ENCODE measurements around the gene TSPO2.
A peak's percentile ranks its signal among the peaks of the same experiment; 100 is the strongest.
"Not testable (repeated sequence)": the region's sequence is repeated elsewhere in the genome, so short reads cannot be mapped to it uniquely, and the experiment has no call there.

TSPO2 gene

GRCh38 chr6:41042226-41043055 lies at the start of gene TSPO2:
TSPO2 (plus strand) TSS chr6:41042467; CDS start chr6:41042986, 519 bp downstream.
- DNase-seq (ENCODE audit: low read depth) = no peak

GRCh38 chr6:40992746-40993145 lies 49.5 kb upstream of the TSPO2 start:
- DNase-seq (ENCODE audit: low read depth) = no peak

- no peak for DNase-seq (ENCODE audit: low read depth)
These were observed 45.6 kb upstream of the TSPO2 start for GRCh38 chr6:40996591-40997233.

- DNase-seq (ENCODE audit: low read depth) = no peak
These were observed 44.9 kb upstream of the TSPO2 start for GRCh38 chr6:40997234-40997957.

GRCh38 chr6:40998661-40999060 lies 43.6 kb upstream of the TSPO2 start:
- no peak for DNase-seq (ENCODE audit: low read depth)

GRCh38 chr6:40999569-40999968 lies 42.7 kb upstream of the TSPO2 start:
- DNase-seq (ENCODE audit: low read depth) = no peak

- DNase-seq (ENCODE audit: low read depth) = no peak
These were observed 42.0 kb upstream of the TSPO2 start for GRCh38 chr6:41000248-41000647.

GRCh38 chr6:41002168-41002567 lies 40.1 kb upstream of the TSPO2 start:
- no peak for DNase-seq (ENCODE audit: low read depth)

- peak; percentile 18 for DNase-seq (ENCODE audit: low read depth)
These were observed 36.0 kb upstream of the TSPO2 start for GRCh38 chr6:41006217-41006616.

- DNase-seq (ENCODE audit: low read depth) = not testable (repeated sequence)
These were observed 35.3 kb upstream of the TSPO2 start for GRCh38 chr6:41006980-41007379.

- no peak for DNase-seq (ENCODE audit: low read depth)
These were observed 34.3 kb upstream of the TSPO2 start for GRCh38 chr6:41008011-41008410.

GRCh38 chr6:41009669-41010068 lies 32.6 kb upstream of the TSPO2 start:
- DNase-seq (ENCODE audit: low read depth) = no peak

- DNase-seq (ENCODE audit: low read depth) = no peak
These were observed 30.6 kb upstream of the TSPO2 start for GRCh38 chr6:41011673-41012072.

- no peak for DNase-seq (ENCODE audit: low read depth)
These were observed 28.7 kb upstream of the TSPO2 start for GRCh38 chr6:41013466-41014153.

- no peak for DNase-seq (ENCODE audit: low read depth)
These were observed 27.5 kb upstream of the TSPO2 start for GRCh38 chr6:41014780-41015179.

GRCh38 chr6:41015860-41016259 lies 26.4 kb upstream of the TSPO2 start:
- DNase-seq (ENCODE audit: low read depth) = not testable (repeated sequence)

GRCh38 chr6:41017663-41018062 lies 24.6 kb upstream of the TSPO2 start:
- DNase-seq (ENCODE audit: low read depth) = no peak

GRCh38 chr6:41021832-41022231 lies 20.4 kb upstream of the TSPO2 start:
- no peak for DNase-seq (ENCODE audit: low read depth)

GRCh38 chr6:41022294-41022693 lies 20.0 kb upstream of the TSPO2 start:
- DNase-seq (ENCODE audit: low read depth) = no peak

GRCh38 chr6:41023114-41023513 lies 19.2 kb upstream of the TSPO2 start:
- DNase-seq (ENCODE audit: low read depth) = no peak

GRCh38 chr6:41025966-41026530 lies 16.2 kb upstream of the TSPO2 start:
- no peak for DNase-seq (ENCODE audit: low read depth)

- no peak for DNase-seq (ENCODE audit: low read depth)
These were observed 15.0 kb upstream of the TSPO2 start for GRCh38 chr6:41027241-41027640.
